GM10248 (cell line): ENCODE measurements around the gene FYN.

Experiments used
- CTCF ChIA-PET: fragments of 300-600 bp; sonication (Branson Sonifier 250); formaldehyde crosslinking; extraction: SDS; loops from one replicate; lab custom pipeline; 2021; ENCODE audit warnings: antibody characterized with exemption; lab: Yijun Ruan, JAX
- POLR2A ChIA-PET: fragments of 350-650 bp; sonication (Branson Sonifier 250); formaldehyde crosslinking; extraction: SDS; loops from one replicate; lab custom pipeline; 2020; ENCODE audit warnings: antibody characterized with exemption; lab: Yijun Ruan, JAX
- DNase-seq: peaks from one replicate; pipeline ENCODE4 v3.0.0; 2012; ENCODE audit errors: extremely low spot score
- CTCF ChIP-seq: IDR thresholded peaks from 2 replicates; pipeline ENCODE4 v1.5.1; 2012; ENCODE audit warnings: mild to moderate bottlenecking, low read depth; ENCODE audit errors: extremely low read depth, missing control alignments, control extremely low read depth

The FYN gene

GRCh38 chr6:111710911-111711310 is 162.3 kb downstream of the FYN start:
- POLR2A ChIA-PET, result no interaction called here
- TF ChIP-seq CTCF, result no peak
- no peak for DNase-seq
- CTCF ChIA-PET, result interaction anchor here (0.7 to 5.9 kb wide), 31 partner anchors 9 to 706 kb away, joined by 3 to 101 read pairs (median 6); a partner anchor contains a TSS

- CTCF ChIA-PET, result interaction anchor here (0.6 to 5.9 kb wide), 43 partner anchors 10 to 706 kb away, joined by 3 to 101 read pairs (median 4); a partner anchor contains a TSS
- DNase-seq, result no peak
- TF ChIP-seq CTCF, result no peak
- POLR2A ChIA-PET, result interaction anchor here (0.6 kb wide), 1 partner anchor 836 kb away, joined by 3 read pairs; the partner anchor contains the start of gene AMD1
These were observed 162.8 kb downstream of the FYN start for GRCh38 chr6:111710439-111710838.

- TF ChIP-seq CTCF, result peak; percentile 55
- ChIA-PET CTCF (interaction anchor here (0.6 to 5.9 kb wide), 43 partner anchors 10 to 705 kb away, joined by 3 to 101 read pairs (median 4); a partner anchor contains a TSS), POLR2A (interaction anchor here (0.6 kb wide), 1 partner anchor 835 kb away, joined by 3 read pairs; the partner anchor contains the start of gene AMD1)
- DNase-seq, result peak; percentile 69
These were observed 163.4 kb downstream of the FYN start for GRCh38 chr6:111709615-111710398.

- POLR2A ChIA-PET, result no interaction called here
- CTCF ChIA-PET, result interaction anchor here (1.0 to 5.9 kb wide), 18 partner anchors 11 to 698 kb away, joined by 3 to 101 read pairs (median 9); no protein-coding TSS in a partner anchor
- DNase-seq, result no peak
- no peak for TF ChIP-seq CTCF
These were observed 164.1 kb downstream of the FYN start for GRCh38 chr6:111709201-111709600.

- TF ChIP-seq CTCF, result no peak
- ChIA-PET CTCF (interaction anchor here (1.5 to 5.9 kb wide), 3 partner anchors 9 to 335 kb away, joined by 4 to 101 read pairs (median 38); no protein-coding TSS in a partner anchor), POLR2A (no interaction called here)
- no peak for DNase-seq
These were observed 165.5 kb downstream of the FYN start for GRCh38 chr6:111707773-111708172.

- DNase-seq, result no peak
- ChIA-PET CTCF (interaction anchor here (1.5 to 5.9 kb wide), 2 partner anchors 9 to 336 kb away, joined by 4 to 101 read pairs; no protein-coding TSS in a partner anchor), POLR2A (no interaction called here)
- TF ChIP-seq CTCF, result no peak
These were observed 166.3 kb downstream of the FYN start for GRCh38 chr6:111706841-111707391.
